HT1080 (cell line): ENCODE measurements around the gene MYL4. TPM values are rescaled to one million over a fixed set of nuclear protein-coding genes. Genes with fewer than 3 reads are reported as not detected.
"Not testable (repeated sequence)": the region's sequence is repeated elsewhere in the genome, so short reads cannot be mapped to it uniquely, and the experiment has no call there.

Experiments used
- DNase-seq: peaks from one replicate; pipeline ENCODE4 v3.0.0-alpha.2; 2015; ENCODE audit warnings: low read depth
- total RNA-seq: library from RNA; depleted of rRNA; stranded (reverse); fragments of >200 nt; shearing (Covaris generic); gene quantifications from 2 replicates; pipeline ENCODE4 v1.2.3, GENCODE V29; 2014

MYL4 gene
- total RNA-seq, 1 experiment from 2014 or later, result not detected

DNA sequence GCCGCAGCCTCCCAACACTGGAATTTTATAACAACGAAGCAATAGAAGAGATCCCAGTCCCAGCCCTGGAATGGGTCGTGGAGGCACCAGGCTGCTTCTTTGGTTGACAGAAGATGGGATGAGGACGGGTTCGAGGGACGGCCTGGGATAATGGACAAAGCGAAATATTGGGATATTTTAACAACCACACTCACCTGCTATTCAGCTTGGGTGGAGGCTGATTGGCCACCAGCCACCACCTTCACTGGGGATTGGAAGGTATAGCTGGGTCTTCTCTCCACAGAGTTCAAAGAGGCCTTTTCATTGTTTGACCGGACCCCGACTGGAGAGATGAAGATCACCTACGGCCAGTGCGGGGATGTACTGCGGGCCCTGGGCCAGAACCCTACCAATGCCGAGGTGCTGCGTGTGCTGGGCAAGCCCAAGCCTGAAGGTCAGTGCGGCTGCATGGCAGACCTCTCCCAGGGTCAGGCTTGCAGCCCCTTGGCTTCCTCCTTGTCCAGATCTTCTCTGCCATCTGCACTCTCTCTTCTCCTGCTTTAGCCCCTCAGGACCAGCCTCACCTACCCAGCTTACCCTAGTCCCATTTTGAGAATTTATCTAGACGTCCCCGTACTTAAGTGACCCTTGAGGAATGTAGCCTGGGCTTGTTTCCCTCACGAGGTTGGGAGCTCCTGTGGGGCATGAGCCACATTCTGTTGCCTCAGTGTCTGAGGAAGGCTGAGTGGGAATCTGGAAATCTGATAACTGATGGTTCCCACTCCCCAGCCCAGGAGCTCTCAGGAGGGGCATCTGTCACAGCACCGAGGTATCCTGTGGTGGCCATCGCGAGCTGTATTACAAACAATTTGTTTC, 10.7 kb downstream of the MYL4 start:
- no peak for DNase-seq

DNA sequence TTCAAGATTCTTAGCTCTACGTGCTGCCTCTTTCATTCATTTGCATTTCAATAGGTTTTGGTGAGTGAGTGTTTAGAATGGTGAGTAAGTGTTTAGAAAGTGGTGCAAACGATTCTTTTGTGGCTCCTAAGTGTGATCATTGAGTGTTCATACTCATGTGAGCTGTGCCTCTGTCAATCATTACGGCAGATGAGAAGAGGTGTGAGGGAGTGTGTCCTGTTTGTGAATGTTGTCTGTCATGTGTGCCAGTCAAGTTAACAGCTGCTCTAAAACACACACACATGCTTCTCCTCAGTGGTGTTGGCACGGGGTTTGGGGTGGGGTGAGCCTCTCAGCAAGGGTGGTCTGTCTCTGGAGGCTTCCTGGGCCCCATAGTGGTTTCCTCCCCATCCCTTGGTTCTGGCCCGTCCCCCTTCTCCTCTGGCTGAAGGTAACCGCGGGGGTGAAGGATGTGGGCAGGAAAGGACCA, 11.4 kb downstream of the MYL4 start:
- no peak for DNase-seq

DNA sequence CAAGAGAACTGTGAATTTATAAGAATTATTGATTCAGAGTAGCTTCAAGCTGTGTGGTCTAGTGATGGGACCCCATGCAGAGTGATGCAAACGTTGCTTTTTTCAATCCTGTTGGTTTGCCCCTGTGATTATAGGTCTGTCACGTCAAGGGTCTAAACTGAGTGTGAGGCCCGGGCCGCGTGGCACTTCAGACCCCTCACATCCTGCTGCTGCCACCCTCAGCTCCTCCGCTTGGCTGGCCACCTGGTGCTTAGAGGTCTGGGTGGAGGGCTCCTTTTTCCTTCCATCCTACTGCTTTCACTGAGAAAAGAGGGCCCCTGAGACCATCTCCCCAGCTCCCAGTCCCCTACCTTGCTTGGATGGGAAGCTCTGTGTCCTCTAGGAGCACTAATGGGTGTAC, 12.0 kb downstream of the MYL4 start:
- no peak for DNase-seq

DNA sequence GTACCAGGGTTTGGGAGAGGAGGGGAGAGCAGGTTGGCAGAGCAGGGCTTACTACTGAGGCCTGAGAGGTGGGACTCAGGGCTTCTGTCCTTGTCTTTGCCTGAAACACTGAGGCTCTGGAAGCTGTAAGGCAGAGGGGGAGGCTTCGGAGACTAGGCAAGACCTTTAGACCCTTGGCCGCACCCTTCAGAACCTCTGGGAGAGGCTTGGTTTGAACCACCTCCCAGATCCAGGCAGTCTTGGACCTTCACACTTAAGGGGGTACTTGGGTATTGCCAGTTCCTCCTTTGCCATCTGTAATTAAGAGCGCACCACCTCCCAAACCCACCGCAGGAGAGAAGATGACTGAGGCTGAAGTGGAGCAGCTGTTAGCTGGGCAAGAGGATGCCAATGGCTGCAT, 12.9 kb downstream of the MYL4 start:
- no peak for DNase-seq

DNA sequence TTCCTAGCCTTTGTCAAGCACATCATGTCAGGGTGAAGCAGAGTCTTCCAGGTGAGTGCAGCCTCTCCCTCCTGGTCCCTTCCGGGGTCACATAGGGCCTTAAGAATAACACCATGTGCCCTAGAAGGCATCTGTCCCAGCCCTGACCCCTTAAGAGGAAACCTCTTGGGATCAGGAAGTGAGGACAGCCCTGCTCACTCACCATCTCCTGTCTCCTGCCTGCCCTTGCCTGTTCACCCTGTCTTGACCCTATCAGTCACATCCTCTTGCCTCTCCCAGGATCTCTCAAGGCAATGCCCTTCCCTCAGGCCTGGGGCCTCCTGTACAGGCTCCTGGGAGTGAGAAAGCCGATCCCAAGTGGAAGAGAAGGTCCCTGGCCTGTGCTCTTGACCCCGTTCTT, 13.9 kb downstream of the MYL4 start:
- DNase-seq, result peak; percentile 86

DNA sequence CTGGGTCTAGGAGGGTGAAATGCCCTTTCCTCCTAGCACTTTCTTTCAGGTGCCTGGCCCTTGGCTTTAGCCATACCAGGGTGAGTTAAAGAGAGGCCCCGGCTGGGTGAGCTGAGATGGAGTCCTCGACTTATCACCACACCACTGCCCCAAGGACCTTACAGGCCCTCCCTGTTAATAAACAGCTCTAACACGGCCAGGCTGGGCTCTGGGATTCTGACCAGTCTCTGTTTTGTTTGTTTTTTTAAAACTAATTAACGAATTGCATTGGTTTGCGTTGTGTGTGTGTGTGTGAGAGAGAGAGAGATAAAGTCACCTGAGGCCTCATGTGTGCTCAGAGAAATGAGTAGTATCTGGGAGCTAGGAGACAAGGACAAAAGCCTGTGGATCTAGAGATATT, 14.3 kb downstream of the MYL4 start:
- DNase-seq, result no peak

DNA sequence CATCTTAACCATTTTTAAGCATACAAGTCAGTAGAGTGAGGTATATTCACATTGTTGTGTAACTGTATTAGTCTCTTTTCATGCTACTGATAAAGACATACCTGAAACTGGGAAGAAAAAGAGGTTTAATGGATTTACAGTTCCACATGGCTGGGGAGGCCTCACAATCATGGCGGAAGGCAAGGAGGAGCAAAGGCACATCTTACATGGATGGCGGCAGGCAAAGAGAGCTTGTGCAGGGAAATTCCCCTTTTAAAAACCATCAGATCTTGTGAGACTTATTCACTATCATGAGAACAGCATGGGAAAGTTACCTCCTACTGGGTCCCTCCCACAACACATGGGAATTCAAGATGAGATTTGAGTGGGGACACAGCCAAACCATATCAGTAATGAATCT, 14.9 kb downstream of the MYL4 start:
- not testable (repeated sequence) for DNase-seq

DNA sequence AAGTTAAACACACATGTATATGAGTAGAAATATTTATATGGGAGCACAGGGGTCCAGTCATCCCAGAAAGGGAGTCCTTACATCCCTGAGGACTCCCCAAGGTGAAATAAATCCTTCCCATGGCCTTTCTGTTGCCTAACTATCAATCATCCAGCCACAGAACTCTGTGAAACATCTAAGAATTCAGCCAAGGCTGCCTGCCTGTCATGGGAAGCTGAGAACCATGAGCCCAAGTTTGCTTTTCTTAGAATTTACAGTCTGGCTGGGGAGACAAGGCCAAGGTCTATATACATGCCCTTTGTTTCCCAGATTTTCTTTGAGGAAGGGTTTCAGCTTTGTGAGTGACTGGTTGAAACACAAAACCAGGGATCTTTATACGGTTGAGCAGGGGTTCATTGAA, 15.8 kb downstream of the MYL4 start:
- no peak for DNase-seq

DNA sequence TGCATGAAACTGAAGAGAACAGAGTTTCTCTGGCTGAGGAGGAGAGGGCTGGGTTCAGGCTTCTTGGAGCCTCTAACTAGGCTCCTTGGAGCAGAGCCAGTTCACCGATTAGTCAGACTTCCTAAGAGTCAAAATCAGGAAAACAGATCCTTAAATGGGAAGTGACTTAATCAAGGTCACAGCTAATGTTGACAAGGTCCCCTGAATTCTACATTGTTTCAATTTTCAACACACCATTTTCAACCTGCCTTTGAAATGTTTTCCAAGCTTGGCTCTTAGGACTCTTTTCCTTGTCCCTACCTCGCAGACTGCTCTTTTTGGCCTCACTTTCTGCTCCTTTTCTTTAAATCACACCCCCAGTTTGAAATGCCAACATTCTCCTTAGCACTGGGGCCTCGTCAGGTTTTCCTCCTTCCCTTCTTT, 16.3 kb downstream of the MYL4 start:
- DNase-seq, result peak; percentile 95

DNA sequence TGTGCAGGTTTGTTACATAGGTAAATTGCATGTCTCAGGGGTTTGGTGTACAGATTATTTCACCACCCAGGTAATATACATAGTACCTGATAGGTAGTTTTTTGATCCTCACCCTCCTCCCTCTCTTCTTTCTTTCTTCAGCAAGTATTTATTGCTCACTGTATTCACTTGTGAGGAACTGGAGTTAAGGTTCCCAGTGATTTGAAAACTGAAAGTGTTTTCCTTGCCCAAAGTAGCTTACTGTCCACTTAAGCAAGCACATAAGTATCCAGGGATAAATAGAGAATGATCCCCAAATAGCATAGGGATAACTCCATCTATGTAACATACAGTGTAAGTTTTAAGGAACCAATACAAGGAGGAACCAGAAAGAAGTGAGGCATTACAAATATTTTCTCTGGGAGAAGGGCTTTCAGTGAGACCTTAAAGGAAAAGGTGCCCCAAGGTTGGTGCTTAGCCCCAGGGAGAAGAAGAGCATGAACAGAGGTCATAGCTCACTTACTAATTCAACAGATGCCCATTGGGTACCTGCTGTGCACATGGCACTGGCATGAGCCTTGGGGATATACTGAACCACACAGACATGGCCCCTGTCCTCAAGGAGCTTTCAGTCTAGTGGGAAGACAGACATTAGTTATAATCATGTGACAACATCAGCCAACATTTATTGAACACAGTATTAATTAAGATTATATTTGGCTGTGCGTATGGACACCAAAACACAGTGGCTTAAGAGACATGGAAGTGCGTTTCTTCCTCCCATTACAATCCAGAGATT, 17.0 kb downstream of the MYL4 start:
- no peak for DNase-seq

DNA sequence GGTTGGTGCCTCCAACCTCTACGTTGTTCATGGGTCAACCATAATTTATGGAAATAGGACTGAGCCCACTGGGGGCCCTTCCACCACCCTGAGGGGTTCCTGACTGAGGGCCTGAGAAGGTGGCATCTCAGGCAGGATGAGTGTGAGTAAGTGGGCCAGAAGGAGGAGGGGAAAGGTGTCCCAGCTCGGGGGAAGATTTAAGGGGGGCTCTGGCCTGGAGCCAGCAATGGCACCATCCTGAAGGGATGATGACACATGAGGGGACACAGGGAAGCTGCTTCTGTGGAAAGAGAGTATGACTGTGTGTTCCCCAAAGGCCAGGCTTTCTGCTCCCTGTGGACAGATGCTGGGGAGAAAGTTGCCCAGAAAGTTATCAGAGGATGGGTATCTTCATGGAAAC, 18.7 kb downstream of the MYL4 start:
- DNase-seq, result no peak

DNA sequence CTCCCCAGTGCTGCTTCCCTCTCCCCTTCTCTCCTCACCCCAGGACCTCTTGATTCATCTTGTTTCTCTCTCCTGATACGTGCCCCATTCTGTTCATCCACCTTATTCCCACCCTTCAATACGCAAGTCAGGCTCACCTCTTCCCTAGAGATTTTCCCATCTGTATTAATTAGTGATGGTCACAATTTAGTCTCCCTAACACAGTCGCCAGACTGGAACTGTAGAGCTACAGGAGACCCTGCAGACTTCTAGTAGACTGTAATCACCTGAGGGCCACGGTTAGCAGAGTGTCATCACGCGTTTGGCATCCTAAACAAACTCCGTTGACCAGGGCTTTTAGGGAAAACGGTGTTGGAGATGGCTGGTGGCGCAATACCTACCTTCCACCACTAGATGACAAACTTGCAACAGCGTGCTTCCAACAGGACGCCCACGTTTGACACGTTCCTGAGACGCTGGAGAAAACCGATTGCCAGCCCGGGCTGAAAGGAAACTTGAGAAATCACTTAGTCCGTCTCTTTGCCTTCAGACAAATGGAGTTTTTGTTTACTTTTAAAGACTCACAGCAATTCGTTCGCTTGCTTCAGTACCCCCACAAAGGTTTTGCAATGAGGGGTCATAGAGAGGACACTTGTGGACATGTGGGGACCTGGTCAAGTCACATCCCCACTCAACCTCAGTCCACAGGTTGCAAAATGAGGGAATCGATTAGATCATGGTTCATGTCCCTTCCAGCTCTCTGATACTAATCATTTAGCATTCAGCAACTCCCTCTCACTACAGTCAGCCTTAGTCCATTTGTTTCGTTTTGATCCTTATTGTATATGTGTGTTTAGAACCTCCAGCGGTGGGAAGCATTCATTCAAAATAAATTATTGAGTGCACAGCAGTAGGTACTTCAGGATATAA, 20.6 kb downstream of the MYL4 start:
- DNase-seq, result peak; percentile 86

DNA sequence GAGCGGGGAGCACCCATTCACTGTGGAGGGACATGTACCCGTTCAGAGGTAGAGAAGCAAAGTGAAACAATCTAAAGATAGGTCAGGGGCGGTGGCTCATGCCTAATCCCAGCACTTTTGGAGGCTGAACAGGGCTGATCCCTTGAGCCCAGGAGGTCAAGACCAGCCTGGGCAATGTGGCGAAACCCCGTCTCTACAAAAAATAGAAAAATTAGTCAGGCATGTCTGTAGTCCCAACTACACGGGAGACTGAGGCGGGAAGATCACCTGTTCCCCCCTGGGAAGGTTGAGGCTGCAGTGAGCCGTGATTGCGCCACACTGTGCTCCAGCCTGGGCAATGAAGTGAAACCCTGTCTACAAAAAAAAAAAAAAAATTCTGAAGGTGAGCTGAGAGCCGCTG, 21.7 kb downstream of the MYL4 start:
- no peak for DNase-seq

DNA sequence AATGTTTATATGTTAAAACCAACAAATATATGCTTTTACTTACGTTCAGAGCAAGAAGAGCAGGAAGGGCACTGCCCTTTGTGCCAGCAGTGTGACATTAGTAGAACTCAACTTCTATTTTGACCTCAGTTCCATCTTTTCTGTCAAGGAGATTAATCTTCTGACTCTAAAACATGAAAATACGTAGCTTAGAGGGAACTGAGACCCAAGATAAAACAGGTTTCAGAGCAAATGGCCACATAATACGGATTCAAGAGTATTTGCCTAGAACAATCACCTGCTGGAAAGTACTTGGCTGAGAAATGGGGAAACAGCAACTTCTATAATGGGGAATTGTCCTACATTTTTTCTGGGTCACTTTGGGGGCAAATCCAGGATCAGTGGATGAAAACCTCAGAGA, 22.2 kb downstream of the MYL4 start:
- no peak for DNase-seq

DNA sequence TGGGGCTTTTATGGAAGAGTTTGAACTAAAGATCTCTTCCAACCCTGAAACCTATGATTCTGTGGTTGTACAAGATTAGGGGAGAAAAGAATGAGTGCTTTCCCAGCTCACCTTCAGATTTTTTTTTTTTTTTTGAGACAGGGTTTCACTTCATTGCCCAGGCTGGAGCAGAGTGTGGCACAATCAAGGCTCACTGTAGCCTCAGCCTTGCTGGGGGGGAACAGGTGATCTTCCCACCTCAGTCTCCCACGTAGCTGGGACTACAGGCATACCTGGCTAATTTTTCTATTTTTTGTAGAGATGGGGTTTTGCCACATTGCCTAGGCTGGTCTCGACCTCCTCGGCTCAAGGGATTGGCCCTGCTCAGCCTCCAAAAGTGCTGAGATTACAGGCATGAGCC, 22.7 kb downstream of the MYL4 start:
- no peak for DNase-seq

DNA sequence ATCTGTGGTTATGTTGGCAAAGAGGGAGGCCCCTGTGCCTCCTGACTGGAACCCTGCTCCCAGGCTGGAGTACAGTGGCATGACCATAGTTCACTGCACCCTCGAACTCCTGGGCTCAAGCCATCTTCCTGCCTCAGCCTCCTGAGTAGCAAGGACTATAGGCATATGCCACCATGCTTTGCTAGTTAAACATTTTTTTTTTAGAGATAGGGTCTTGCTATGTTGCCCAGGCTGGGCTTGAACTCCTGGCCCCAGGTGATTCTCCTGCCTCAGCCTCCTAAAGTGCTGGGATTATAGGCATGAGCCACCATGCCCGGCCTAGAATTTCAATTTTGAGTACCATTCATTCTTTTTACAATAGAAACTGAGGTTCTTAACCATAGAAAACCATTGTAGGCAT, 23.3 kb downstream of the MYL4 start:
- DNase-seq, result no peak

DNA sequence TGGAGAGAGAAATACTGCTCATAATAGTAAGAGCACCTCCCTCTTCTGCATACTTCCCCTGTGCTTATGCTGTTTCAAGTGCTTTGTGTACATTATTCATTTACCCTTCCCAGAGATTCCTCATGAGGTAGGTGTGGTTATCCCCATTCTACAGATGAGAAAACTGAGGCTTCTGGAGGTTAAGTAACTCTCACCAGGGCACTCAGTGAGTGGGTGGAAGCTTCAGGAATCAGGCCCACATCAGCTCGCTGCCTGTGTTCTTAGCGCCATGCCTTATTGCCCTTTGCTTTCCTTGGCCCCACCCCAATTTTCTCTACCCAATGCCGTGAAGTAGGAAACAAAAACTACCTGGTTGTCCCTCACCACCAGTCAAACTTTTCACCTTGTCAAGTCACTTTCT, 26.4 kb downstream of the MYL4 start:
- DNase-seq, result no peak

DNA sequence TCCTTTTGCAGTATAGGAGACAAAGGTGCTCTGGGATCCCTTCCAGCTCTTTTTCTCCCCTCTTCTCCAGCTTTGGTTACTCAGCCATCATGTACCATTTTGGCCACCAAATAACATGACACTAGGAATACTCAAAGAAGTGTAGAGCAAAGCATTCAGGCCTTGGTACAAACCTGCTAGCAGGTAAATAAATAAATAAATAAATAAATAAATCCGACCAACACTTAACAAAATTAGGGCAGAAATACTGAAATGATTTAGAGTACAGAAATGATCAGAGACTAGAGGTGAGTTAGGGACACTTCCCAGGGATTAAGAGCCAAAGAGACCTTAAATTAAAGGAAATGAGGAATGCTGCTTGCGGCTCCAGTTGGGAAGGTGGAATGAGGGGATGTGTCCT, 26.8 kb downstream of the MYL4 start:
- no peak for DNase-seq

DNA sequence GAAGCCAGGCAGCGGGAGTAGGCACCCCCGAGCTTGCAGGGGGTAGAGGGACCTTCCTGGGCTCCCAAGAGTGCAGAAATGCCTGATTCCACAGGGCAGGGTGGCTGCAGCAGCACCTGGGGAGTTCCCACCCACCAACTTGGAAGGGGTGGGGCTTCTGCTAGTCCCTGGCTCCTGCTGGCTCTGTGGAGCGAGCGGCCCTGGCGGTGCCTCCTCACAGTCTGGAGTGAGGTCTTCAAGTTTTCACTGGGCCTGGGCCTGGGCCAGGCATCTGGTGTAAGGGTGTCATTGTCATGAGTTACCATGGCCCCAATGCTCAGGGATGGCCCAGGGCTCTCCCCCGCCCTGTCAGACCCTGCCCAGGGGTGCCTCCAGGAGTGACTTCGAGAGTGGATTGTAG, 28.7 kb downstream of the MYL4 start:
- no peak for DNase-seq

DNA sequence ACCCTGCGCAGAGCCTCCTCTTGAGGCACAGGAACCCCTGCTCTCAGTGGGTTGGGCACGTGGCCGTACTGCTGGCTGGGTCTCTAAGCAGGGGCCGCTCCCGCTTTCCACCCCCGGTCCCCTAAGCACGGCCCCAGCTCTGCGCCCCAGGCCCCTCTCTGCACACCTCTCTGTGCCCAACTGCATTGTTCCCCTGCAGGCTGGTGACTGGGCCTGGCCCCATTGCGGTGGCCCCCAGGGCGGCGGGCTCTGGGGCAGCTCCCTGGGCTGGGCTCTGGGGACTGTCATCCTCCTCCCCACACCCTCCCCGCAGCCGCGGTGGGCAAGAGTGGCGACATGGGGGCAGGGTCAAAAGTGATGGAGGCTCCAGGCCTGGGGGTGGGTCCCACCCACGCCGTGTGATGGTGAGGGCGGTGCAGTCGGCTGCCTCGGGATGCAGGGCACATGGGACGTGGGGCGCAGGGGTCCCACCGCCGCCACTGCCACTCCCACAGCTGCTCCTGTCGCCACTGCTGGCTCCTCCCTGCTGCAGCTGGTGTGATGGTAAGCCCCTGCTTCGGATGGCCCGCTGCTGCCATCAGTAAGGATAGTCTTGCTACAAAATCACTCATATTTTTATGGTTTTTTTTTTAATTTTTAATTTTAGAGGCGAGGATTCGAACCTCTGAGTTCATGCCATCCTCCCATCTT, 29.3 kb downstream of the MYL4 start:
- no peak for DNase-seq

DNA sequence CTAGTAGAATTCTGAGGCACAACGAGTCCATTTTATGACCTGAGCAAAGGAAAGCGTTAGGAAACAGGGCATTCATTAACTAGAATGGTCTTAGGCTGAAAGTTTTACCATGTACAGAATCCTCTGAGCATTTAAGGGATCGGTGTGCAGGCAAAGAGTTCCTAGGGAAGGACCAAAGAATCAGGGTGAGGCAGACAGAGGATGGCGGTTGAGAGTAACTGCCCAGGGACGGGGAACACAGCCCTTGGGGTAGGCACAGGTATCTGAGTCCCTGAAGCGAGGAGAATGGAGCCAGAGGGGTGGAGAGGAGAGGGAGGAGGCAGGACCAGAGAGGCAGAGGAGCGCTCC, 30.4 kb downstream of the MYL4 start:
- no peak for DNase-seq
